Astrocyte (in vitro differentiated cells and primary cell): ENCODE data around the gene PLCXD3.

Experiments used
- EZH2 ChIP-seq: IDR thresholded peaks from 2 replicates; pipeline ENCODE4 v1.6.1; 2012; ENCODE audit warnings: mild to moderate bottlenecking, low read length, inconsistent platforms; ENCODE audit not compliant: insufficient read depth
- TF ChIP-seq, protein P1 (sequence below): IDR thresholded peaks from 2 replicates; pipeline ENCODE4 v1.5.1; 2011; ENCODE audit warnings: low read depth, mild to moderate bottlenecking, inconsistent platforms, low read length, moderate library complexity; ENCODE audit not compliant: insufficient read depth

DNA sequence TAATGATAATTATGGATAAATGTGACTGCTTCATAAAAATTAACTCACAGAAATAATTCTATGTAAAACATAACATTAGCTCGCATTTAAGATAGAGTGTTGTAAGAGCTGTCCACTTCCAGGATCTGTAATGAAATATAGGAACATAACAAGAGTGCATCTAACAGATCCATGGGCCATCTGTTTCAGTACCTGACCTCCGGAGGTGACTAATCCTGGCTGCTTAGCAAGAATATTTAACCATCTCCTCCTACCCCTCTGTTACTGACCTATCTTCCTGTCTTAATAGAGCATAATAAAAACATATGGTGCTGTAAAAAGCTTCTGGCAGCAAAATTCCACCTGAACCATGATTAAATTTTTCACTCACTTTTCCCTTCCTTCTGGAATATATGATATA is 7.1 kb downstream of the PLCXD3 start:
- TF ChIP-seq, protein P1, sequence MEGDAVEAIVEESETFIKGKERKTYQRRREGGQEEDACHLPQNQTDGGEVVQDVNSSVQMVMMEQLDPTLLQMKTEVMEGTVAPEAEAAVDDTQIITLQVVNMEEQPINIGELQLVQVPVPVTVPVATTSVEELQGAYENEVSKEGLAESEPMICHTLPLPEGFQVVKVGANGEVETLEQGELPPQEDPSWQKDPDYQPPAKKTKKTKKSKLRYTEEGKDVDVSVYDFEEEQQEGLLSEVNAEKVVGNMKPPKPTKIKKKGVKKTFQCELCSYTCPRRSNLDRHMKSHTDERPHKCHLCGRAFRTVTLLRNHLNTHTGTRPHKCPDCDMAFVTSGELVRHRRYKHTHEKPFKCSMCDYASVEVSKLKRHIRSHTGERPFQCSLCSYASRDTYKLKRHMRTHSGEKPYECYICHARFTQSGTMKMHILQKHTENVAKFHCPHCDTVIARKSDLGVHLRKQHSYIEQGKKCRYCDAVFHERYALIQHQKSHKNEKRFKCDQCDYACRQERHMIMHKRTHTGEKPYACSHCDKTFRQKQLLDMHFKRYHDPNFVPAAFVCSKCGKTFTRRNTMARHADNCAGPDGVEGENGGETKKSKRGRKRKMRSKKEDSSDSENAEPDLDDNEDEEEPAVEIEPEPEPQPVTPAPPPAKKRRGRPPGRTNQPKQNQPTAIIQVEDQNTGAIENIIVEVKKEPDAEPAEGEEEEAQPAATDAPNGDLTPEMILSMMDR = no peak
- TF ChIP-seq EZH2 = no peak
